Ectodermal cell (in vitro differentiated cells): Measurements from ENCODE around the gene COL9A3.

Experiments used
- H3K27ac ChIP-seq: 2 replicates; pipeline ENCODE4 v1.7.0; 2013; ENCODE audit warnings: mild to moderate bottlenecking, low read depth, low read length; ENCODE audit not compliant: insufficient read depth, poor library complexity, severe bottlenecking
- H3K27me3 ChIP-seq: 2 replicates; pipeline ENCODE4 v1.7.0; 2013; ENCODE audit warnings: mild to moderate bottlenecking, low read length; ENCODE audit not compliant: insufficient read depth, control insufficient read depth, poor library complexity, severe bottlenecking
- H3K36me3 ChIP-seq: one replicate; pipeline ENCODE4 v1.7.0; 2013; ENCODE audit warnings: low read length; ENCODE audit not compliant: control insufficient read depth, insufficient read depth
- H3K4me1 ChIP-seq: one replicate; pipeline ENCODE4 v1.7.0; 2013; ENCODE audit warnings: low read length; ENCODE audit not compliant: control insufficient read depth, insufficient read depth
- H3K4me3 ChIP-seq: 2 replicates; pipeline ENCODE4 v1.7.0; 2013; ENCODE audit warnings: low read depth, low read length, control low read depth; ENCODE audit not compliant: insufficient read depth
- H3K9me3 ChIP-seq: 2 replicates; pipeline ENCODE4 v1.7.0; 2013; ENCODE audit warnings: mild to moderate bottlenecking, low read length, moderate library complexity; ENCODE audit not compliant: control insufficient read depth
- WGBS, 2 experiments: methylation state at CpG; one replicate each; pipeline ENCODE4 v1.1.7; 2013; ENCODE audit warnings: missing lambda C conversion rate in 2 of 2; 5-methylcytosine and 5-hydroxymethylcytosine counted together

The COL9A3 gene

DNA sequence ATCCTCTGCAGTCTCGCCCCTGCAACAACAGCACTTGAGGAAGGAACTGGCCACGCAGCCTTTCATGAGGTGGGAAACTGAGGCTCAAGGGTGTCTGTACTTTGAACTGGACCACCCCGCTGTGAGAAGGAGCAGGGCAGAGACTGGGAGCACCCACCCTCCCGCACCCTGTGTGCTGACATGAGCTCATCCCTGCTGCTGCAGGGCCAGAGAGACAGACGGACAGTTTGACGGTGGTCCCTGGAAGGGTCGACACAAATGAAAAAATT is 37.5 kb upstream of the COL9A3 start:
- 92 to 93% methylated on average over 7 of the region's 7 CpGs for WGBS, 2 experiments
- H3K9me3 ChIP-seq, result no peaks in the 10 kb centered on the region
- H3K36me3 ChIP-seq, result no peaks in the 10 kb centered on the region
- H3K4me3 ChIP-seq, result no peak overlapping the region
- peaks cover 4% of the 10 kb centered on the region for H3K4me1 ChIP-seq
- H3K27ac ChIP-seq, result no peak overlapping the region
- no peaks in the 10 kb centered on the region for H3K27me3 ChIP-seq

DNA sequence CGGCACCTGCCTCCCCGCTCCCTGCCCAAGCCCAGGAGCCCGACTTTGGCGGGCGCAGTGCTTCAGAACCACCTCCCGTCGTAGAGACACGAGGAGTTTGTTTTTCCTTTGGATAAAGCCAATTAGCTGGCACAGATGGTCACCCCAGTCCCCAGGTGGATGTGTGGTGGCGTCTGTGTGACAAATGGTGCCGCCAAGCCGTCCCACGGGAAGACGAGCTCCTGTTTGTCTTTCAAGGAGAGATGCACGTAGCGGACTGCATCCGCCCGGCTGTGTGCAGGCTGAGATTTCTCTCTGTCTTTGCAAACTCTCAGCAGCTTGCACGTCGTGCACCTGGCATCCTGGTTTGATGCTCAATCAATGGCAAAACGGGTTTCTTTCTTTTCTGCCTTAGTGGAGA is 36.6 kb upstream of the COL9A3 start:
- 90% methylated on average over 20 of the region's 20 CpGs for WGBS, 2 experiments
- H3K27ac ChIP-seq, result no peak overlapping the region
- no peaks in the 10 kb centered on the region for H3K36me3 ChIP-seq
- H3K9me3 ChIP-seq, result no peaks in the 10 kb centered on the region
- H3K4me1 ChIP-seq, result no peaks in the 10 kb centered on the region
- H3K27me3 ChIP-seq, result no peaks in the 10 kb centered on the region
- no peak overlapping the region for H3K4me3 ChIP-seq

DNA sequence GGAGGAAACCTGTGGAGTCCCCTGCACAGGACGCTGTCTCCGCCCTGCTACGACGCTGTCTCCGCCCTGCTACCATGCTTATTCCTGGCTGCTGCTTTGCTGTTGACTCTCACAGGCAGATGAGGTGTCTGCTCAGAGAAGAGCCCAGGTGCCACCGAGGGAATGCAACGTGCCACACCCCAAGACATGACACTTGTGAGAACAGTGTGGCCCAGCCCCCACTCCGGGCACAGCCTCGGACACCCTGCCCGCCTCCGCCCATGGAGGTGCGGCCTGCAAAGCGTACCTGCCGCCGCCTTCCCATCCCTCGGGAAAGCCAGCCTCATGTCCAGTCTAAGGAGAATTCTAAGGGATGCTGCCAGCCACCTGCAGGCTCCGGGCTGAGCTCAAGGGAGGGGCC is 36.2 kb upstream of the COL9A3 start:
- no peaks in the 10 kb centered on the region for H3K9me3 ChIP-seq
- no peak overlapping the region for H3K4me3 ChIP-seq
- H3K36me3 ChIP-seq, result no peaks in the 10 kb centered on the region
- peaks cover under 1% of the 10 kb centered on the region for H3K4me1 ChIP-seq
- no peaks in the 10 kb centered on the region for H3K27me3 ChIP-seq
- WGBS, 2 experiments, result 89 to 90% methylated on average over 17 of the region's 17 CpGs
- H3K27ac ChIP-seq, result no peak overlapping the region

- H3K9me3 ChIP-seq, result no peaks in the 10 kb centered on the region
Observed at GRCh38 chr20:62782149-62782892, 34.5 kb upstream of the COL9A3 start.

DNA sequence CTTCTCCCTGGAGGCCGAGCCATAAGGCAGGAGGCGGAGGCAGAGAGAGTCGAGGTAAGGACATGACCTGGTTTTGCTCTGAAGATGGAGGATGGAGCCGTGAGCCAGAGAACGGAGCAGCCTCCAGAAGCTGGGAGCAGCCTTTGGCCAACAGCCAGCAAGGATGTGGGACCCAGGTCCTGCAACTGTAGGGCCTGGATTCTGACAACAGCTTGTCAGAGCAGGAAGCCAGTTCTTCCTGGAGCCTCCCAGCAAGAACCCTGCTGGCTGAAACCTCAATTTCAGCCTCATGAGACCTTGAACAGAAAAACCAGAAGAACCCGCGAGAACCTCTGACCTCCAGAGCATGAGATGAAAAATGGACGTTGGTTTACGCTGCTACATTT is 34.0 kb upstream of the COL9A3 start:
- H3K27me3 ChIP-seq, result no peaks in the 10 kb centered on the region
- WGBS, 2 experiments, result 88 to 93% methylated on average over 9 of the region's 9 CpGs
- H3K9me3 ChIP-seq, result no peaks in the 10 kb centered on the region
- no peak overlapping the region for H3K4me3 ChIP-seq
- H3K36me3 ChIP-seq, result no peaks in the 10 kb centered on the region
- peaks cover 5% of the 10 kb centered on the region for H3K4me1 ChIP-seq
- H3K27ac ChIP-seq, result no peak overlapping the region

More at GRCh38 chr20:62782149-62782892, 34.5 kb upstream of the COL9A3 start:
- H3K36me3 ChIP-seq, result no peaks in the 10 kb centered on the region
- no peaks in the 10 kb centered on the region for H3K27me3 ChIP-seq
- no peak overlapping the region for H3K27ac ChIP-seq
- peaks cover 5% of the 10 kb centered on the region for H3K4me1 ChIP-seq
- 82 to 85% methylated on average over 18 of the region's 18 CpGs for WGBS, 2 experiments
- no peak overlapping the region for H3K4me3 ChIP-seq

- Histone ChIP-seq H3K4me1 (peaks cover 5% of the 10 kb centered on the region), H3K9me3 (no peaks in the 10 kb centered on the region), H3K27ac (no peak overlapping the region), H3K4me3 (no peak overlapping the region), H3K36me3 (no peaks in the 10 kb centered on the region), H3K27me3 (no peaks in the 10 kb centered on the region)
- WGBS, 2 experiments, result 88 to 90% methylated on average over 16 of the region's 16 CpGs
Observed at GRCh38 chr20:62784497-62784896, 32.4 kb upstream of the COL9A3 start.

DNA sequence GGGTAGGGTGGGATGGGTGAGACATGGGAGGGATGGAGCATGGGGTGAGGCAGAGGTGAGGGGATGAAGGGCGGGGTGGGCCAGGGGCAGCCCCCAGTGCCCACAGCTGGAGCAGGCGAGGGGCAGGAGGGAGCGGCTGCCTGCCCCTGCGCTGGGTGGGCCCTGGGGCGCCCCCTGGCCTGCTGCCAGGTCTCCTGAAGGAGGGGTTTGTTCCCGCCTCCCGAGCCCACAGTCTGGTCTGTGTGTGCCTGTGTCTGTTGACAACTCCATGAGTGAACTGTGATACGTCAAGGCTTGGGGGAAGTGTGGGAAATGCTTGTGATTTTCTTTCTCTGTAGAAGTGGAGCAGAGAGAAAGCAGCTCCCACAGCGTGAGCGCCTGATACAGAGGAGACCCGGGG is 31.5 kb upstream of the COL9A3 start:
- no peaks in the 10 kb centered on the region for H3K9me3 ChIP-seq
- no peak overlapping the region for H3K27ac ChIP-seq
- no peaks in the 10 kb centered on the region for H3K36me3 ChIP-seq
- H3K4me1 ChIP-seq, result peaks cover 5% of the 10 kb centered on the region
- no peak overlapping the region for H3K4me3 ChIP-seq
- 89 to 91% methylated on average over 11 of the region's 11 CpGs for WGBS, 2 experiments
- no peaks in the 10 kb centered on the region for H3K27me3 ChIP-seq

DNA sequence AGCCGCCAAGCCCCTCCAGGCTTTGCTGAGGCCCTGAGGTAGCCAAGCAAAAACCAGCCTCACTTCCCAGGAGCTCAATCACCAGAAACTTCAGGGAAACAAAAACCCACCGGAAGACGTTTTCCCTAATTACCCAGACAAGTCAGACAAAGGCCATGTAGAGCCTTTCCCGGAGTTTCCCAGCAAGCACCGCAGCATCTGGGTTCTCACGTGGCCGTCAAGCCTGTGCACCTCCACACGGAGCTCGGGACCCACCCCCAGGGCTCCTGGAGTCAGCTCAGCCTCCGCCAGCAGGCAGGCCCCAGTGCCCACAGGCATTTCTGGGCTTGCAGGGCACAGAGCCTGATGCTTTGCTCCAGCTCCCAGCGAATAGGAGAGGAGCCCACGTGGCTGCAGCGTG is 30.7 kb upstream of the COL9A3 start:
- Histone ChIP-seq H3K4me3 (no peak overlapping the region), H3K4me1 (peaks cover 5% of the 10 kb centered on the region), H3K27me3 (no peaks in the 10 kb centered on the region), H3K9me3 (no peaks in the 10 kb centered on the region), H3K36me3 (no peaks in the 10 kb centered on the region), H3K27ac (no peak overlapping the region)
- 71 to 73% methylated on average over 13 of the region's 13 CpGs for WGBS, 2 experiments

DNA sequence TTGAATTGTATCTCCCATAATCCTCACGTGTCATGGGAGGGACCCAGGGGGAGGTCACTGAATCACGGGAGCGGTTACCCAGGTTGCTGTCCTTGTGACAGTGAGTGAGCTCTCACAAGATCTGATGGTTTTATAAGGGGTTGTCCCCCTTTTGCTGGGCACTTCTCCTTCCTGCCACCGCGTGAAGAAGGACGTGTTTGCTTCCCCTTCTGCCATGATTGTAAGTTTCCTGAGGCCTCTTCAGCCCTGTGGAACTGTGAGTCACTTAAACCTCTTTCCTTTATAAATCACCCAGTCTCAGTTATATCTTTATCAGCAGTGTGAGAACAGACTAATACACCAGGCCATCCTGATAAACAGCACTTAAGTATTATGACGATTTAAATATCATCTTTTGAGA is 29.5 kb upstream of the COL9A3 start:
- no peak overlapping the region for H3K27ac ChIP-seq
- no peak overlapping the region for H3K4me3 ChIP-seq
- no peaks in the 10 kb centered on the region for H3K27me3 ChIP-seq
- peaks cover 5% of the 10 kb centered on the region for H3K4me1 ChIP-seq
- no peaks in the 10 kb centered on the region for H3K9me3 ChIP-seq
- H3K36me3 ChIP-seq, result no peaks in the 10 kb centered on the region
- 91 to 92% methylated on average over 7 of the region's 7 CpGs for WGBS, 2 experiments

DNA sequence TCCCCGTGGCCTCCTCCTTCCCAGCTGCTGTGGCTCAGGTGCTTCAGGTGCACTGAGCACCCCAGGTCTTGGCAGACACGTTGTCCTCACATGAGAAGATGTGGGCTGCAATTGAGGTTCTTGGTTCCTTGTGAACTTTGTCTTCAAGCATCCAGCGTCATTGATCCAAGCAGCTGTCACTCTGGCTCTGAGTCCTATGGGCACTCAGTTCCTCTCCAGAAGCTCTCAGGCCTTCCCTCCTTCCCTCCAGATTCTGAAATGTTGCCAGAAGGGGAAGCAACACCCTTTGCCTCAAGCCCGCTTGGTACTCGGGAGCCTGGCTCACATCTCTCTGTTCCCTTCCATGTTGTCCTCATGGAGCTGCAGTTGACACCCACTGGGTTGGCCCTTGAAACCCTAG is 29.0 kb upstream of the COL9A3 start:
- H3K9me3 ChIP-seq, result no peaks in the 10 kb centered on the region
- no peaks in the 10 kb centered on the region for H3K36me3 ChIP-seq
- no peak overlapping the region for H3K4me3 ChIP-seq
- 90 to 91% methylated on average over 5 of the region's 5 CpGs for WGBS, 2 experiments
- H3K4me1 ChIP-seq, result peaks cover 5% of the 10 kb centered on the region
- H3K27me3 ChIP-seq, result peaks cover 3% of the 10 kb centered on the region
- no peak overlapping the region for H3K27ac ChIP-seq

DNA sequence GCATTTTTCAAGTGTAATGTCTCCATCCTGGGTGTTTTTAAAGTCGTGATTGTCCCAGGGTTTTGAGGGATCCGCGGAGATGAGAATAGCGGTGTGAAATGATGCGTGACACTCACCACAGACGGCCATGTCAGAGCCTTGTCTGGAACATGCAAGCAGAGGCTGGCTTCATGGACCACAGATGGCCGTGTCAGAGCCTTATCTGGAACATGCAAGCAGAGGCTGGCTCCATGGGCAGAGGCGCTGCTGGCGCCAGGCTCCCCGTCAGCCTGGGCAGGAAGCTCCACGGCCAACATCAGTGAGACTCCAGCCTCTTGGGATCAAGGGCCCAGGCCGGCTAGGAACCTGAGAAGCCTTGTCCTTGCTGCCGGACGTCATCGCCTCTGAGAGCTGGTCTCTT is 28.2 kb upstream of the COL9A3 start:
- H3K27me3 ChIP-seq, result peaks cover 11% of the 10 kb centered on the region
- 94% methylated on average over 15 of the region's 15 CpGs for WGBS, 2 experiments
- H3K27ac ChIP-seq, result no peak overlapping the region
- peaks cover 6% of the 10 kb centered on the region for H3K4me1 ChIP-seq
- no peak overlapping the region for H3K4me3 ChIP-seq
- H3K36me3 ChIP-seq, result no peaks in the 10 kb centered on the region
- no peaks in the 10 kb centered on the region for H3K9me3 ChIP-seq
